HG02763 (cell line): ENCODE data around the gene INPP1.

ENCODE experiments used
- ATAC-seq: cut with Tn5 transposase; IDR thresholded peaks from one replicate; pipeline ENCODE4 v1.9.1; 2021; ENCODE audit warnings: mild to moderate bottlenecking, moderate library complexity; ENCODE audit not compliant: unreplicated experiment

Gene INPP1

GRCh38 chr2:190360965-190361364 is 17.6 kb downstream of the INPP1 start:
- no peak for ATAC-seq

GRCh38 chr2:190361572-190361971 is 18.2 kb downstream of the INPP1 start:
- no peak for ATAC-seq

GRCh38 chr2:190362894-190363293 is 19.5 kb downstream of the INPP1 start:
- ATAC-seq: no peak

- ATAC-seq: no peak
Observed at GRCh38 chr2:190365499-190366204, 22.3 kb downstream of the INPP1 start.

GRCh38 chr2:190366248-190366753 is 22.9 kb downstream of the INPP1 start:
- no peak for ATAC-seq

- ATAC-seq: no peak
Observed at GRCh38 chr2:190367091-190367490, 23.7 kb downstream of the INPP1 start.

GRCh38 chr2:190369635-190370034 is 26.2 kb downstream of the INPP1 start:
- no peak for ATAC-seq

- no peak for ATAC-seq
Observed at GRCh38 chr2:190376083-190376482, 32.7 kb downstream of the INPP1 start.

GRCh38 chr2:190376591-190377245 is 33.3 kb downstream of the INPP1 start:
- no peak for ATAC-seq

- ATAC-seq: no peak
Observed at GRCh38 chr2:190378880-190379237, 35.5 kb downstream of the INPP1 start.

GRCh38 chr2:190379249-190379964 is 36.0 kb downstream of the INPP1 start:
- ATAC-seq: no peak

GRCh38 chr2:190380962-190381412 is 37.6 kb downstream of the INPP1 start:
- no peak for ATAC-seq

GRCh38 chr2:190382851-190383250 is 39.5 kb downstream of the INPP1 start:
- peak; percentile 78 for ATAC-seq

- ATAC-seq: no peak
Observed at GRCh38 chr2:190387422-190387821, 44.0 kb downstream of the INPP1 start.

- ATAC-seq: no peak
Observed at GRCh38 chr2:190396271-190396670, 52.9 kb downstream of the INPP1 start.

- ATAC-seq: no peak
Observed at GRCh38 chr2:190402986-190403603, 59.7 kb downstream of the INPP1 start.

GRCh38 chr2:190404487-190404886 is 61.1 kb downstream of the INPP1 start:
- ATAC-seq: no peak

- no peak for ATAC-seq
Observed at GRCh38 chr2:190405070-190405469, 61.7 kb downstream of the INPP1 start.

GRCh38 chr2:190405995-190406394 is 62.6 kb downstream of the INPP1 start:
- ATAC-seq: no peak

- no peak for ATAC-seq
Observed at GRCh38 chr2:190406805-190407204, 63.4 kb downstream of the INPP1 start.

- no peak for ATAC-seq
Observed at GRCh38 chr2:190407246-190407661, 63.9 kb downstream of the INPP1 start.
